Muscle layer of duodenum (tissue), 2 donors: ENCODE data around the gene UBTFL1.

Source experiments
- H3K27ac ChIP-seq: one replicate; pipeline ENCODE4 v1.7.0; 2013; ENCODE audit warnings: mild to moderate bottlenecking, low read length
- H3K27me3 ChIP-seq: one replicate; pipeline ENCODE4 v1.7.0; 2013; ENCODE audit warnings: low read depth, mild to moderate bottlenecking, control low read depth, low read length
- H3K36me3 ChIP-seq, 2 donors: one replicate each; pipeline ENCODE4 v1.7.0; 2013; ENCODE audit warnings: low read length in 2 of 2, control low read depth in 1 of 2, mild to moderate bottlenecking in 1 of 2; ENCODE audit not compliant: insufficient read depth in 2 of 2, control insufficient read depth in 1 of 2
- H3K4me1 ChIP-seq, 2 donors: one replicate each; pipeline ENCODE4 v1.7.0; 2013; ENCODE audit warnings: low read length in 2 of 2, mild to moderate bottlenecking in 2 of 2, control low read depth in 1 of 2, moderate library complexity in 1 of 2; ENCODE audit not compliant: insufficient read depth in 2 of 2, control insufficient read depth in 1 of 2
- H3K4me3 ChIP-seq, 2 donors: one replicate each; pipeline ENCODE4 v1.7.0; 2013; ENCODE audit warnings: low read length in 2 of 2, low read depth in 1 of 2, mild to moderate bottlenecking in 1 of 2
- H3K9me3 ChIP-seq, 2 donors: one replicate each; pipeline ENCODE4 v1.7.0; 2013; ENCODE audit warnings: low read length in 2 of 2, control low read depth in 1 of 2, mild to moderate bottlenecking in 1 of 2; ENCODE audit not compliant: control insufficient read depth in 1 of 2
- donor health status: healthy.

The UBTFL1 gene

DNA sequence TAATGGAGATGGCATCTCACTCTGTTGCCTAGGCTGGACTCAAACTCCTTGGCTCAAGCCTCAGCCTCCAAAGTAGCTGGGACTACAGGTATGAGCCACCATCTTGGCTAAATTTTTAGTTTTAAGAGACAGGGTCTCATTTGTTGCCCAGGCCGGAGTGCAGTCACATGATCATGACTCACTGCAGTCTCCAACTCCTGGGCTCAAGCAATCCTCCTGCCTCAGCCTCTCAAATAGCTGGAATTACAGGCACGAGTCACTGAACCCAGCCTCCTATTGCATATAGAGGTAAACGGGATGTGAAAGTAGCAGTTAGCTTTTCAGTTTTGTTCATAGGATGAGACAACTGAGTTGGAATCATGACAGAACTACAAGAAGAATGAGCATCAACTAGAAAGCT lies 39.2 kb downstream of the UBTFL1 start:
- no peaks in the 10 kb centered on the region for H3K4me1 ChIP-seq
- no peak overlapping the region for H3K27ac ChIP-seq
- no peaks in the 10 kb centered on the region for H3K27me3 ChIP-seq
- H3K9me3 ChIP-seq = no peaks in the 10 kb centered on the region
- H3K36me3 ChIP-seq = no peaks in the 10 kb centered on the region
- no peak overlapping the region for H3K4me3 ChIP-seq

DNA sequence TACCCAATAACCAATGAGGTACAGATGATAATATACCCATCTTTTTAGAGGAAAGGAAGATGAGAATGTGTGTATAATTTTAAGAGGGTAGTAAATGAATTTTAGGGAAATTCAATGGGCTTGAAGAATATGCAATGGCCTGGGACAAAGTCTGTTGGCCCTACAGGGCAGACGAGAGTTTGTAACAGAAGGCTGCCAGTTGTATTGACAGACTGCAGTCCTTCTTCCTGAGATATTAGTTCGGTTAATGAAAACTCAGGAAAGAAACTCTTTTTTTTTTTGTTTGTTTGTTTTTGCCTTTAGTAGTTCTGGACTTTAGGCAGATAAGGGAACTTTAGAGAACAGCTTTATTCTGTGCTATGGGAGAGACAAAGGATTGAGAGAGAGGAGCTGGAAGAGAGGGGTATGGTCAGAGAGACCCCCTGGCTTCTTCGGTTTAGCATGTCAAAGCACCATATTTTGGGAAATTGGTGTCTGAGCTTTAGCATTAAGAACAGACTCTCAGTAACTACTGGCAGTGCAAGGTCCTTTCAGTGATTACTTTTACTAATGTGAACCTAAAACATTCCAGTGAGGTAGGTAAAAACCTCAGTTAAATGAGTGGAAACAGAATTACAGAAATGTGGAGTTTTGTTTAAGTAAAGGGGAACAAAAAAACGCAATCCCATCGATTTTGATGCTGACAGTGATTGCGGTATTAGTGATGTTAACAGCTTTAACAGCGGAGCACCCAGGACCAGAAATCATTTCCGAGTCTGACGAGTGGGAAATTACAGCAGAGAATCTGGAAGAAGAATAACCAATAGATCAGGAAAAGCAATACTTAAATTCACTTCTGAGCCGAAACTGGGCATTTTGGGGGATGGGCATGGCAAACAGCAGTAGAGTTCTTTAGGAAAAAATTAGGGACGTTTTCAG lies 48.1 kb downstream of the UBTFL1 start:
- peaks cover 0 to 12% of the 10 kb centered on the region in 2 donors for H3K4me1 ChIP-seq
- H3K27ac ChIP-seq = no peak overlapping the region
- H3K27me3 ChIP-seq = peaks cover 4% of the 10 kb centered on the region
- H3K9me3 ChIP-seq = no peaks in the 10 kb centered on the region
- H3K4me3 ChIP-seq = peak overlapping the region; percentile 69 to 82
- no peaks in the 10 kb centered on the region for H3K36me3 ChIP-seq

DNA sequence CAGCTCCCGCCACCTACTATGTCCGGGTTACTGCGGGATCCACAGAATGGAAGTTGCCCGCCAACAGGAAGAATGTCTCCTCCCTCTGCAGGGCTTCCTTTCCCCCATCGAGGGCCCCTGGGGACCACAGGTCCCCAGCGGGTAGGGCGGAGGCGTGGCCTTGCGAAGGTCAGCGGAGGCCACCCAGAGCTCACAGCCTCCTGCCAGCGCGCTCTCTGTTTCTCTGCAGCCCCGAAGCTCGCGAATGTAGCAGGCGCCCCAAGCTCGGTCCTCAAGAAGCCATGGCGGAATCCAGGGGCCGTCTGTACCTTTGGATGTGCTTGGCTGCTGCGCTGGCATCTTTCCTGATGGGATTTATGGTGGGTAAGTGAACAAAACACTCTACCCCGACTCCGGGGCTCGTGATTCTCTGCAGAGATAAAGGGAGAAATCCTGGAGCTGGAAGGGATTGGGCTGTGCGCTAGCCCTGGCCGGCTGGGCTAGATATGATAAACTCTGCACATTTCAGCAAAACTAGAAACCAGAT lies 48.8 kb downstream of the UBTFL1 start, which contains the start of gene NAALAD2:
NAALAD2 (plus strand) TSS at position 186 of the 526 bp plus-strand sequence; CDS start at position 282, 96 bp downstream.
- H3K4me1 ChIP-seq = peaks cover 0 to 12% of the 10 kb centered on the region in 2 donors
- H3K27ac ChIP-seq = no peak within 1 kb of the TSS
- peak within 1 kb of the TSS; percentile 69 to 82 for H3K4me3 ChIP-seq
- H3K36me3 ChIP-seq = no peaks in the 10 kb centered on the region
- H3K27me3 ChIP-seq = peaks cover 4% of the 10 kb centered on the region
- H3K9me3 ChIP-seq = no peaks in the 10 kb centered on the region

DNA sequence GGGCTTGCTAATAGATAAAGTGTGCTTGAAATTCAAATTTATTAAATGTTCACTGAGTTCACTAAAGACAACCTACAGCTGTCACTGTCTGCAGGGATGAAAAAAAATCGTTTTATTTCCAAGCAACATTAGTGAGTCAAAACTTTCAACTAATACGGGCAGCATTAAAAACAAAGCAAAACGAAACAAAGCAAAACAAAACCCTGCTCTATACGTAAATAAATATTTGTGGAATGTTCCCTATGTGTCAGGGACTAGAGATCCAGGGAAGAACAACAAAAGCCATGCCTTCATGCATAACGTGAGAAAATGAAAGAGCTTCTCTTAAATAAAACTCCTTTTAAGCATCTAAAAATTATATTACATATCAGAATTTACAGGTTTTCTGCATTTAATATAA lies 49.3 kb downstream of the UBTFL1 start:
- Histone ChIP-seq H3K36me3 (no peaks in the 10 kb centered on the region), H3K4me3 (peak overlapping the region; percentile 69 to 82), H3K9me3 (no peaks in the 10 kb centered on the region), H3K4me1 (peaks cover 0 to 12% of the 10 kb centered on the region in 2 donors), H3K27me3 (peaks cover 4% of the 10 kb centered on the region), H3K27ac (no peak overlapping the region)
